MM.1S (cell line): ENCODE data around the gene CEP85.
"Not testable (repeated sequence)": the region's sequence is repeated elsewhere in the genome, so short reads cannot be mapped to it uniquely, and the experiment has no call there.

Experiments used
- DNase-seq: peaks from one replicate; pipeline ENCODE4 v3.0.0-alpha.2; 2015
- H2AFZ ChIP-seq: fragments of 300-600 bp; sonication (generic); 2 replicates; pipeline ENCODE4 v1.6.0; 2016; ENCODE audit warnings: antibody characterized with exemption, low read length
- H3F3A ChIP-seq: fragments of 300-600 bp; sonication (generic); 2 replicates; pipeline ENCODE4 v1.6.1; 2016; ENCODE audit warnings: mild to moderate bottlenecking, antibody characterized with exemption, low read length, moderate library complexity, mixed read lengths; ENCODE audit not compliant: insufficient read depth
- H3K27ac ChIP-seq: fragments of 300-600 bp; sonication (generic); 2 replicates; pipeline ENCODE4 v1.5.1; 2016; ENCODE audit warnings: mild to moderate bottlenecking, low read length
- H3K27me3 ChIP-seq: fragments of 300-600 bp; sonication (generic); replicated peaks from 2 replicates; pipeline ENCODE4 v1.6.0; 2016; ENCODE audit warnings: low read length; ENCODE audit not compliant: insufficient read depth
- H3K36me3 ChIP-seq: fragments of 300-600 bp; sonication (generic); replicated peaks from 2 replicates; pipeline ENCODE4 v1.6.1; 2016; ENCODE audit warnings: mild to moderate bottlenecking, low read length, mixed read lengths; ENCODE audit not compliant: insufficient read depth
- H3K4me1 ChIP-seq: fragments of 300-600 bp; sonication (generic); 2 replicates; pipeline ENCODE4 v1.6.1; 2016; ENCODE audit warnings: low read length, mixed read lengths
- H3K4me2 ChIP-seq: fragments of 300-600 bp; sonication (generic); 2 replicates; pipeline ENCODE4 v1.6.0; 2016; ENCODE audit warnings: low read depth, low read length
- H3K4me3 ChIP-seq: fragments of 300-600 bp; sonication (generic); 2 replicates; pipeline ENCODE4 v1.5.1; 2016; ENCODE audit warnings: low read length, mixed read lengths
- H3K79me2 ChIP-seq: fragments of 300-600 bp; sonication (generic); 2 replicates; pipeline ENCODE4 v1.6.1; 2016; ENCODE audit warnings: mixed run types, low read length, mixed read lengths
- H3K9ac ChIP-seq: fragments of 300-600 bp; sonication (generic); 2 replicates; pipeline ENCODE4 v1.6.1; 2016; ENCODE audit warnings: low read length, mixed read lengths
- H3K9me2 ChIP-seq: fragments of 300-600 bp; sonication (generic); replicated peaks from 2 replicates; pipeline ENCODE4 v1.6.1; 2016; ENCODE audit warnings: mild to moderate bottlenecking, low read length, mixed read lengths; ENCODE audit not compliant: insufficient read depth
- H3K9me3 ChIP-seq: fragments of 300-600 bp; sonication (generic); replicated peaks from 2 replicates; pipeline ENCODE4 v1.6.1; 2016; ENCODE audit warnings: mild to moderate bottlenecking, low read length, mixed read lengths; ENCODE audit not compliant: insufficient read depth
- H4K20me1 ChIP-seq: fragments of 300-600 bp; sonication (generic); 2 replicates; pipeline ENCODE4 v1.6.1; 2016; ENCODE audit warnings: mild to moderate bottlenecking, low read length, moderate library complexity, mixed read lengths; ENCODE audit not compliant: insufficient read depth
- EZH2 ChIP-seq: fragments of 300-600 bp; sonication (generic); optimal IDR thresholded peaks from 2 replicates; pipeline ENCODE3; 2017; ENCODE audit warnings: low read depth, mild to moderate bottlenecking, antibody characterized with exemption, low read length, mixed read lengths
- EZH2phosphoT487 ChIP-seq: fragments of 300-600 bp; sonication (generic); IDR thresholded peaks from 2 replicates; pipeline ENCODE4 v1.6.1; 2018; ENCODE audit warnings: antibody characterized with exemption, low read length
- TF ChIP-seq, protein P1 (sequence below): fragments of 300-600 bp; sonication (generic); IDR thresholded peaks from 2 replicates; pipeline ENCODE4 v1.5.1; 2016; ENCODE audit warnings: antibody characterized with exemption, low read length, mixed read lengths

CEP85 gene

DNA sequence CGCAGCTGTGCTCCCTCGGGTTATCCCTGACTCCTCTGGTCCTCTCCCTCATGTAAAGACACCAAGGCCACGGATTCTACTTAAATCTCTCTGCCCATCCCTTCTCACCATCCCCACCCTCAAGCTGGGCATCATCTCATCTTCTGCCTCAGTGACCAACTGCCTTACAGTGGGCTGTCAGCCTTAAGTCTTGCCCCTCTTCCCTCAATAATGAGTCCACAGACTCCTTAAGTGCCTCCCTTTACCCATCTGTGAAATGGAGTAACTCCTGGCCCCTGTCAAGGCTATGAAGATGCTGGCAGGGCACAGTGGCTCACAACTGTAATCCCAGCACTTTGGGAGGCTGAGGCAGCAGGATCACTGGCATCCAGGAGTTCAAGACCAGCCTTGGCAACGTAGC is 57.9 kb downstream of the CEP85 start:
- no peaks in the 10 kb centered on the region for H3K9me2 ChIP-seq
- H3K9me3 ChIP-seq: no peaks in the 10 kb centered on the region
- H2AFZ ChIP-seq: no peak overlapping the region
- H3K4me2 ChIP-seq: no peak overlapping the region
- peaks cover 32% of the 10 kb centered on the region for H3K4me1 ChIP-seq
- TF ChIP-seq EZH2: no peak
- no peak for TF ChIP-seq EZH2phosphoT487
- TF ChIP-seq, protein P1, sequence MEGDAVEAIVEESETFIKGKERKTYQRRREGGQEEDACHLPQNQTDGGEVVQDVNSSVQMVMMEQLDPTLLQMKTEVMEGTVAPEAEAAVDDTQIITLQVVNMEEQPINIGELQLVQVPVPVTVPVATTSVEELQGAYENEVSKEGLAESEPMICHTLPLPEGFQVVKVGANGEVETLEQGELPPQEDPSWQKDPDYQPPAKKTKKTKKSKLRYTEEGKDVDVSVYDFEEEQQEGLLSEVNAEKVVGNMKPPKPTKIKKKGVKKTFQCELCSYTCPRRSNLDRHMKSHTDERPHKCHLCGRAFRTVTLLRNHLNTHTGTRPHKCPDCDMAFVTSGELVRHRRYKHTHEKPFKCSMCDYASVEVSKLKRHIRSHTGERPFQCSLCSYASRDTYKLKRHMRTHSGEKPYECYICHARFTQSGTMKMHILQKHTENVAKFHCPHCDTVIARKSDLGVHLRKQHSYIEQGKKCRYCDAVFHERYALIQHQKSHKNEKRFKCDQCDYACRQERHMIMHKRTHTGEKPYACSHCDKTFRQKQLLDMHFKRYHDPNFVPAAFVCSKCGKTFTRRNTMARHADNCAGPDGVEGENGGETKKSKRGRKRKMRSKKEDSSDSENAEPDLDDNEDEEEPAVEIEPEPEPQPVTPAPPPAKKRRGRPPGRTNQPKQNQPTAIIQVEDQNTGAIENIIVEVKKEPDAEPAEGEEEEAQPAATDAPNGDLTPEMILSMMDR: no peak
- H4K20me1 ChIP-seq: no peaks in the 10 kb centered on the region
- H3F3A ChIP-seq: peaks cover 10% of the 10 kb centered on the region
- H3K4me3 ChIP-seq: no peak overlapping the region
- no peak for DNase-seq
- no peaks in the 10 kb centered on the region for H3K79me2 ChIP-seq
- H3K27me3 ChIP-seq: no peaks in the 10 kb centered on the region
- no peak overlapping the region for H3K9ac ChIP-seq
- no peak overlapping the region for H3K27ac ChIP-seq
- no peaks in the 10 kb centered on the region for H3K36me3 ChIP-seq

GRCh38 chr1:26292735-26293134 is 58.7 kb downstream of the CEP85 start:
- not testable (repeated sequence) for H3K4me3 ChIP-seq, H3K9me3 ChIP-seq, DNase-seq, H3F3A ChIP-seq, H3K9ac ChIP-seq, H3K9me2 ChIP-seq, H4K20me1 ChIP-seq, H3K27ac ChIP-seq, H3K36me3 ChIP-seq, H3K79me2 ChIP-seq, H2AFZ ChIP-seq, H3K27me3 ChIP-seq, H3K4me2 ChIP-seq
- peaks cover 24% of the 10 kb centered on the region for H3K4me1 ChIP-seq

DNA sequence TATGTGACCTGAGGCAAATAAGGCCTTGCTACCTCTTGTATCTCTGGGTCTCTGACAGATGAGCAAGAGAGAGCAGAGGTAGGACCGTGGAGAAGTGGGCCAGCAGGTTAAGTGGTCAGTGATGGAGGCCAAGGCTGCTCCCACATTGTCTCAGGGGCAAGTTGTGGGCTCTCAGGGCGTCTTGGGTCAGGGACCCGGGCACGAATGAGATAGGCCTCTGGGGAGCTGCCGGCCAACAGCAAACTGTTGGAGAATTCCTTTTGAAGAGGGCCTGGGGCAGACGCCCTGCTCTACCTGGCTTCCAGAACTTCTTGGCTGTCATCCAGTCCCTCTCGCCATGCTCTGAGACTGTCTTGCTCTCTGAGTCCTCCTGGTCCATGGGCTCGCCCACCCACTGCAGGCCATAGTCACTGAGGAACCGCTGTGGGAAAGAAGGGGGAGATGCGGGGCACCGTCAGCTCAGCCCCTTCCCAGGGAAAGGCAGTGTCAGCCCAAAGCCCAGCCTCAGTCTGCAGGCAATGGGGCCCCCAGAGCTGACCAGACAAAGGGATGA is 60.0 kb downstream of the CEP85 start:
- H3K4me2 ChIP-seq: no peak overlapping the region
- no peak overlapping the region for H3K4me3 ChIP-seq
- no peak overlapping the region for H2AFZ ChIP-seq
- no peaks in the 10 kb centered on the region for H3K36me3 ChIP-seq
- peaks cover 12% of the 10 kb centered on the region; the same call in 1 of the 2 replicates for H3K4me1 ChIP-seq
- no peaks in the 10 kb centered on the region for H3K27me3 ChIP-seq
- H3F3A ChIP-seq: no peaks in the 10 kb centered on the region
- no peak for TF ChIP-seq EZH2
- TF ChIP-seq, protein P1: no peak
- no peak for TF ChIP-seq EZH2phosphoT487
- H3K9me2 ChIP-seq: no peaks in the 10 kb centered on the region
- H3K79me2 ChIP-seq: no peaks in the 10 kb centered on the region
- H3K9ac ChIP-seq: no peak overlapping the region
- no peak overlapping the region for H3K27ac ChIP-seq
- DNase-seq: no peak
- no peaks in the 10 kb centered on the region for H4K20me1 ChIP-seq
- H3K9me3 ChIP-seq: no peaks in the 10 kb centered on the region

DNA sequence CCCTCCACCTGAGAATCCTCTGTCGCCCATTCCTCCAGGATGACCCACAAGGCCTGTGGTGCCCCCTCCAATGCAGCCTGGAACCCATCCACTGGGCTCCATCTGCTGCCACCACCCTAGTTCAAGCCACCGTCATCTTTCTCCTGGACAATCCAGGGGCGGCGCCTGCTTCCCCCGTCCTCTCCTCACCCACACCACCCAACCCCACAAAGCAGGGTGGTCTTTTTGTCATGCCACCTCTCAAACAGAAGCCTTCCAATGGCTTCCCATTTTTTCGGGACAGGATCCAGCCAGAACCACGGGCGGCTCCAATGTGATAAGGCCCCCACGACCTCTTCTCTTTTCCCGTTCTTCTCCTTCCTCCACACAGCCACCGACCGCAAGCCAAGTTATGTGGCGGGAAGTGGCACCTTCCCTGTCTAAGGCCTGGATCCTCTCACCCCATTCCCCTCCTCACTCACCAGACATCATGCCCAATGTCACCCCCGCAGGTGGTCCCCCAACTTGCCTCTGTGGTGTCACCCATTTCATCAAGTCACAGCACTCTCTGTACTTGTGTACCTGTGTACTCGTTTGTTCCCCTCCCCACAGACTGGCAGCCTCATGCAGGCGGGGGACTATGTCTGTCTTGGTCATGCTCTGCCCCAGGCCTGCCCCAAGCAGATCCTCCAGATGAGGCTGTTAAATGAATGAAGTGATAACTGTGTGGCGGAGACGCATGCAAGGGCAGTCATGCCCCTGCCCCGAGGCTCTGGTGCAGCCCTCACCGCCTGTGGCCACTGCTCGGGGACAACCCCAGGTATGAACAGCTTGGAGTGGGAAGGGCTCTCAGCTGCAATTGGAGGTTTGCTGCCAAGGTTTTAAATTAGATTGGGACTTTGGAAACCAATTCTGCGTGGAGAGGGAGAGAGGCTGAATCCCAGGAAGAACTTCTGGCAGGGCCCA is 61.5 kb downstream of the CEP85 start:
- Histone ChIP-seq H3K9ac (no peak overlapping the region), H3K79me2 (no peaks in the 10 kb centered on the region), H3K4me2 (no peak overlapping the region), H3F3A (no peaks in the 10 kb centered on the region), H3K4me3 (no peak overlapping the region), H3K4me1 (no peaks in the 10 kb centered on the region), H3K27me3 (no peaks in the 10 kb centered on the region), H3K9me3 (no peaks in the 10 kb centered on the region), H3K27ac (no peak overlapping the region), H4K20me1 (no peaks in the 10 kb centered on the region), H3K36me3 (no peaks in the 10 kb centered on the region), H2AFZ (no peak overlapping the region), H3K9me2 (no peaks in the 10 kb centered on the region)
- DNase-seq: no peak
- TF ChIP-seq EZH2phosphoT487 (no peak), EZH2 (no peak)
- TF ChIP-seq, protein P1: no peak
